Iris pigment epithelial cell (primary cell): ENCODE data around the gene NAB1.
"Not testable (repeated sequence)": the region's sequence is repeated elsewhere in the genome, so short reads cannot be mapped to it uniquely, and the experiment has no call there.

Source experiments
- DNase-seq: peaks from one replicate; pipeline ENCODE4 v3.0.0-alpha.2; 2011; ENCODE audit warnings: low read depth

NAB1 gene, protein sequence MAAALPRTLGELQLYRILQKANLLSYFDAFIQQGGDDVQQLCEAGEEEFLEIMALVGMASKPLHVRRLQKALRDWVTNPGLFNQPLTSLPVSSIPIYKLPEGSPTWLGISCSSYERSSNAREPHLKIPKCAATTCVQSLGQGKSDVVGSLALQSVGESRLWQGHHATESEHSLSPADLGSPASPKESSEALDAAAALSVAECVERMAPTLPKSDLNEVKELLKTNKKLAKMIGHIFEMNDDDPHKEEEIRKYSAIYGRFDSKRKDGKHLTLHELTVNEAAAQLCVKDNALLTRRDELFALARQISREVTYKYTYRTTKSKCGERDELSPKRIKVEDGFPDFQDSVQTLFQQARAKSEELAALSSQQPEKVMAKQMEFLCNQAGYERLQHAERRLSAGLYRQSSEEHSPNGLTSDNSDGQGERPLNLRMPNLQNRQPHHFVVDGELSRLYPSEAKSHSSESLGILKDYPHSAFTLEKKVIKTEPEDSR

DNA sequence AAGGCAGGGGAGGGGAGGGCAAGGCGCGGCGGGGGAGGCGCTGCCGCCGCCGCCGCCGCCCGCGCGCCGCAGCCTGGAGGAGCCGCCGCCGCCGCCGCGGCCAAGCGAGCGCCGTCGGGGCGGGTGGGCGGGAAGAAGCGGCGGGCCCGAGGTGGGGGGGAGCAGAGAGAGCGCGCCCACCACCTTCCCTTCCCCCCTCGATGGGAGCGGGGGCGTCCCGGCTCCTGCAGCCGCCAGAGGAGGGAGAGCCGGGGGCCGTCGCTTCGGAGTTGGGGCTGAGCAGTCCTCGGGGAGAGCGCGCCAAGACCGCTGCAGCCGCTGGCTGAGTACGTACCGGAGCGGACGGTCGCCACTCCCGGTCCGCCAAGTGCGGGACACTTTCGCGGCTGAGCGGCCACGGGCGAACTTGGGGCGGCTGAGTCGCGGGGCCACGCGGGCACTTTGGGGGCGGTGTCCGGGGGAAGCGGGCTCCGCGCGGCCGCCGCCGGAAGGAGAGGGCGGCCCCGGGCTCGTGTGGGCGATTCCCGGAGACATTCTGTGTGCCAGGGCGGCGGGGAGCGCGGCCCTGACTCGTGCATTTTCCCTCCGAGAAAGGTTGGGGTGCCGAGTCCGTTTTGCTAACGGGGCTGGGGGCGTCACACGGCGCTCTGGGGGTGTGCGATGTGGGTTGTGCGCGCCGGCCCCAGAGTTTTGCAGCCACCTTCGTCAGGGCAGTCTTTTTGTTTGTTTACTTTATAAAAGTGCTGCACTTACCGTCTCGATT is at the start of gene NAB1:
NAB1 (plus strand) TSS at position 49 of the 763 bp plus-strand sequence. CDS start 10,094 bp downstream, outside the sequence.
- DNase-seq, result peak; percentile 50

DNA sequence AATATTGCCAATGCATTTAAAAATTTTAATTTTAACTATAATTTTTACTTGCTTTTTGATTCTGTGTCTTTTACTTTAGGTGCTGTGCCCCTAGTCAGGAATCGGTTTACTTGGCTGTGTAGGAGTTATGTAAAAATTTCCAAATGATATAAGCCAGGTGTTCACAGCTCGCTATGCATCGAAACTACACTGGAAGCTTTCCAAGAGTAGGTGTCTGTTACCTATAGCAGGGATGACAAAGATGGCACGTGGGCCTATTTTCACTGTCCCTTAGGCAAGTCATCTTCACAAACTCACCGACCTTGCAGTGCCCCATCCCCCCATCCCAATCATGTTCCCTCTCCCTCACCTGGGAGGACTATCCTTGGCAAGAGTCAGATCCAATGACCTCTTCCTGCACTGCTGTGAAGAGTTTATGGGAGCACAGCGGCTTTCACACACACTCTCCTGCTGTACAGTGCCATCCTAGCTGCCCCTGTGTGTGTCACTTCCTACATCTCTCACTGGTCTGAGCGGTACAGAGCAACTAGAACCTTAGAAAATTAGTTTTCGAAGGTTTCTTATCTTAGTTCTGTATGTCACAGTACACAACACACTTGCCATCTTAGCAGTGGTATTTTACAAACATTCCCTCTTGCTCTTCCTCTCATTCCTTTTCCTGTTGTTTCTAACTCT is 49.2 kb upstream of the NAB1 start:
- no peak for DNase-seq

DNA sequence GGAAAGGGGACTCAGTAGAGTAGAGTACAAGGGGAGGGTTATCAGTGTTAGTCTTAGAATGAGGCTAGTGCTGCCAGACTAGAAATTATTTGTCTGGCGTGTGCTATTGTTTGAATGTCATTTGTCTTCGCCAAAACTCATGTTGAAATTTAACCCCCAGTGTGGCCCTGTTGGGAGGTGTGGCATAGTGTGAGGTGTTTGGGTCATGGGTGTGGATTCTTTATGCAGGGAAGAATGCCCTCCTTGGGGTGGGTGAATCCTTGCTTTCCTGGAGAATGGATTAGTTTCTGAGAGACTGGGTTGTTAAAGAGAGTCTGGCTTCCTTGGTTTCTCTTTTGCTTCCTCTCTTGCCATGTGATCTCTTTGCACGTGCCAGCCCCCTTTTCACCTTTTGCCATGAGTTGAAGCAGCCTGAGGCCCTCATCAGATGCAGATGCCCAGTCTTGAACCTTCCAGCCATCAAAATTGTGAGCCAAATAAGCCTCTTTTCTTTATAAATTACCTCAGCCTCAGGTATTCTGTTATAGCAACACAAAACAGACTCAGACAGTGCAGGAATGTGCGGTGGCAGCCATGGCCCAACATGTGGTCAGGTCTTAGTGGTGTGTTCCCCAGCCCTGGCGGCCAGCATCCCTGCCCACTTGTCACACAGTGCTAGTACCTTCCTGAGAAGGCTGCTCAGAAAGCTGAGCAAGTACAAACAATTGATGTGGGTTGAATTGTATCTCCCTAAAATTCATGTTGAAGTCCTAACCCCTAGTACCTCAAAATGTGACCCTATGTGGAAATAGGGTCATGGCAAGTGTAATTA is 48.4 kb upstream of the NAB1 start:
- DNase-seq, result no peak

DNA sequence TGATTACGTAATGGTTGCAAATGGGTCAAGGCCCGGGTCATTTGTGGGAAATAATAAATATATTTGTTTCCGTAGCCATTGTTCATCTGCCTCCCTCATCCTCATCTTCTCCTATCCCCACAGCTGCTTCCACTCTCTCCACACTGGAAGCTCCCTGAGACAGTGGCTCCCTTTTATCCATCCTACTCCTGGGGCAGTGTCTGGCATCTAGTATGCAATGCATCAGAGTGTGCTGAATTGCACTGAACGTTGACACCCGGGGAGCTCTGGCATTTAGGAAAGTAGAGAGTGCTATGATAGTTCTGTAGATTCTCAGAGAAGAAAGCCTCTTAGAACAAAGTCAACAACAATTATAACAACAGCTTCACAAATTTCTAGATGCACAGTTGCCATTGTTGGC is 45.5 kb upstream of the NAB1 start:
- no peak for DNase-seq

DNA sequence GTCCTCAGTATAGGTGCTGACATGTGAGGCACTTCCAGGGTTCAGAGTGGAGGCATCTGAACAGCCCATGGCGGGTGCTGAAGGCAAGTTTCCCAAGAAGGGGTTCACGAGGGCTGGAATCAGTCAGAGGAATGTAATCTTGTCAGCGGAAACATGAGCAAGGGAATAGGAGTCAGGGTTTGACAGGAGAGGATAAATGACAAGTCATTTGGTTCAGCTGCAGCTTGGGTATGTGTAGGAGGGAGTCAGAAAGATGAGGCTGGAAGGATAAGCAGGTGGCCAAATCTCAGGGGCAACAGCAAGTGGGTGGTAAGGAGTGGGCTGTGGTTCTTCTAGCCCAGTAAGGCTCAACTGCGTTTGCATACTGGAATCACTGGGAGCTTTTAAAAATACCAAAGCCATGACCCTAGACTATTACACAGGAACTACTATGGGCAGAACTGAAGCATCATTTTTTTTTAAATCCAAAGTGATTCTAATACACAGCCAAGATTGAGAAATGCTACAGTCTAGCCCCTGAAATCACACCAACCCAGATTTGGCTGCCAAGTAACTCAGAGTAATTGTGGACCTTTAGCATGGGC is 41.8 kb upstream of the NAB1 start:
- peak; percentile 90 for DNase-seq

DNA sequence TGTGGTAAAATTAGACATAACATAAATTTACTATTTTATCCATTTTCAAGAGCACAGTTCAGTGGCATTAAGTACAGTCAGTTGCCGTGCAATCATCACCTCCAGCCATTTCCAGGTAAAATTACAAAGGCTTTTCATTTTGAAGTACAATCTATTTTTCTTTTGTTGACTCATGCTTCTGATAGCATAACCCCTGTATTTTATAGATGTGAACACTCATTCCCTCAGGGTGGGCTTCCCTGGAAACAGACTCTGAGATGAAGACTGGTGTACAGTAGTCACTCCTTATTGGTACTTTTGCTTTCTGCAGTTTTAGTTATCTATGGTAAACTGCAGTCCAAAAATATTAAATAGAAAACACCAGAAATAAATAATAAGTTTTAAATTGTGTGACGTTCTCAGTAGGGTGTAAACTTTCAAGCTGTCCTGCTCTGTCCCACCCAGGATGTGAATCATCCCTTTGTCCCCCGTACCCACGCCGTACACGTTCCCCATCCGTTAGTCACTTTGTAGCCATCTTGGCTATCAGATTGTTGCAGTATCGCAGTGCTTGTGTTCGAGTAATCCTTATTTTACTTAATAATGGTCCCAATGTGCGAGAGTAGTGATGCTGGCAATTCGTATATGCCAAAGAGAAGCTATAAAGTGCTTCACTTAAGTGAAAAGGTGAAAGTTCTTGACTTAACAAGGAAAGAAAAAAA is 41.1 kb upstream of the NAB1 start:
- DNase-seq, result peak; percentile 92

DNA sequence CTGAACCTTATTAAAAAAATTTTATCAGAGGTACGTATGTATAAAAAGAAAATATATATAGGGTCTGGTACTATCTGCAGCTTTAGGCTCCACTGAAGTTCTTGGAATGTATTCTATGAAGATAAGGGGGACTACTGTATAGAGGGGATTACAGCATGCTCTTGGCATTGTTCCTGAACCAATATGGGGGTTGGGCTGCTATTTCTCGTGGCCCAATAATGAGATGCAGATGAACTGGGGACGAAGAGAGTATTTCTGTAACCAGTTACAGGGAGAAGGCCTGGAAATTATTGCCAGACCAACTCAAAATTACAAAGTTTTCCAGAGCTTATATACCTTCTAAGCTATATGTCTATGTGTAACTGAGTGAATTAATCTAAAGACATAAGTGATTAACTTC is 40.0 kb upstream of the NAB1 start:
- not testable (repeated sequence) for DNase-seq

DNA sequence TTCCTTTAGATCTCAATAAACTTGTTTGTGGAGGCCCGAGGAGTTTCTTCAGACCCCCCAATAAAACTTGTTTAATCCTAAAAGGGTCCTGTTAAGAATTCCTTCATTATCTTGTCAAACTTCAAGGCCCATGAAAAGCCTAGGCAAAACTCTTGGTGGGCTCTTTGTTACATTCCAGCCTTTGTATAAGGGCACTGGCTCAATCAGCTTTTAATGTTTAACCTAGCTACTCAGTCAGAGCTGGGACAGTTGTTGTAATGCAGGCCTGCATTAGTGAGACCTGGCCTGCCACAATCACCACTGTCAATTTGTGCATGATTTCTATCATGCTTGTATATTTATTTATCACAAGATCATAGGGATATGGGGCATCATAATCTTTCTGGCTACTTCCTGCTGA is 39.5 kb upstream of the NAB1 start:
- DNase-seq, result not testable (repeated sequence)

DNA sequence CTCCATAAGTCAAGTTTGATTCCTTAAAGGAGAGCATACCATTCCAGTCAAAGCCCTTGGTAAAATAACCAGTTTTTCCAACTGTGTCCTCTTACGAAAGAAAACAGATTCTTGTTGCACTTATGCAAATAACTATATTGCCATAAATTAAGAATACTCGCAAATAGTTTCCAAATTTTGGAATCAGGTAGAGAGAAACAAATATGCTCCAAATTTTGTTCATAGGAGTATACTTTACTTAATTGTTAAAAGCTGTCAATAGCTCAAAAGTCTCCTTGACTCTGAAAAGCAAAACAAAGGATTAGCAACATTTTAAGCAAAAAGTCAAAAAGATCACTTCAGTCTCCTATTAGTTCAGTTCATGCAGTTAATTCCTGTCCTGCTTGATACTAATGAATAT is 38.4 kb upstream of the NAB1 start:
- DNase-seq, result not testable (repeated sequence)

DNA sequence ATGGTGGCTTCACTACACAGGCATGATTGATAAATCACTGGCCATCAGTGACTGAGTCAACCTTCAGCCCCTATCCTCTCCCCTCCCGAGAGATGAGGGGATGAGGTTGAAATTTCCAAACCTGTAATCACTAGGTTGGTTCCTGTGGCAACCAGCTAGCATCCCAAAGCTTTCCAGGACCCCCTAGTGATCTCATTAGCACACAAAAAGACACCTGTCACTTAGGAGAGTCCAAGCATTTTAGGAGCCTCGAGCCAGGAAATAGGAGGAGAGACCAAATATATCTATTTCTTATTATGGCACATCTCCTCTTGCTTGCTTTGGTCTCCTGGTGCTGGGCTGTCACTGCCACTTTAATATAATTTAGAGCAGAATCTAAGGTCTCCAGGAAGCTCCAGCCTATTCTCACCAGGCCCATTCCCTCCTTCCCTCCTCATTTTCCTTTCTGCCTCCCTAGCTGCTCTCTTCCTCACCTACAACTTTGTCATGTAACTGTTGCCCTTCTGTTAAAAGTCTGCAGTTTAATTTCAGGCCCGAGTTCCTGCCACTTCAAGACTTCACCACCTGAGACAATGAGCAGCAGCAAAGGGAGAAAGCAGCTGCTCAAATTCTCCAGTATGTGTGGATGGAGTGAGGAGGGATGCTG is 33.2 kb upstream of the NAB1 start:
- no peak for DNase-seq

DNA sequence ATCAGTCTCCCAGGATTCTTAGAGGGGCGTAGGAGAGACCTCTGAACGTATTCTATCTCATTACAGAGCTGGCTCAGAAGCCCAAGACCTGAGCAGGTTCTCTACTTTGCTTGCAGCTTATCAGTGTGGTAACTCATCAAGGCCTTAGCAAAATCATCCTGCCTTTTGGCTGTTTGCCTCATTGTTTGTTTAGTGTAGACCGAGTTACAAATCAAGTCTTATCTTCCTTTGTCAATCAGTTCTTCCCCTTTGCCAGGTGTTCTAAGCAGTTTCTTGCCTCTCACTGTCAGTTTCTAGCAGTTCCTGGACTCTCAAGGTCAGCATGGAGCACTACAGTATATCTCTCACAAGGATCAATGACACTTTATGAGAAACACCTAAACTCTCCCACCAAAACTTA is 30.9 kb upstream of the NAB1 start:
- DNase-seq, result peak; percentile 12

DNA sequence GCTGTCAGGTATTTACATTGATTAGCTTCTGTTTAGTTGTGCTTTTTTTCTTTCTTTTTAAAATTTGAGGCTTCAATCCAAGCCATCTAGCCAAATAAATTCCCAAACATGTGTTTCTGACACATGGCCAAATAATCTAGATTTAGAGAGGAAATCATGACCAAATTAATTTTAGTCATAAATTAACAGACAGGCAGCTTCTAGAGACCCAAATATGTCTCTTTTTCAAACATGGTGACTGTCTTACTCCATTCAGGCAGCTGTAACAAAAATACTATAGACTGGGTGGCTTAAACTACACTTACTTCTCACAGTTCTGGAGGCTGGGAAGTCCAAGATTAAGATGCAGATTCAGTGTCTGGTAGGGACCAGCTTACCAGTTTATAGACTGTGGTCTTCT is 23.2 kb upstream of the NAB1 start:
- DNase-seq, result no peak

DNA sequence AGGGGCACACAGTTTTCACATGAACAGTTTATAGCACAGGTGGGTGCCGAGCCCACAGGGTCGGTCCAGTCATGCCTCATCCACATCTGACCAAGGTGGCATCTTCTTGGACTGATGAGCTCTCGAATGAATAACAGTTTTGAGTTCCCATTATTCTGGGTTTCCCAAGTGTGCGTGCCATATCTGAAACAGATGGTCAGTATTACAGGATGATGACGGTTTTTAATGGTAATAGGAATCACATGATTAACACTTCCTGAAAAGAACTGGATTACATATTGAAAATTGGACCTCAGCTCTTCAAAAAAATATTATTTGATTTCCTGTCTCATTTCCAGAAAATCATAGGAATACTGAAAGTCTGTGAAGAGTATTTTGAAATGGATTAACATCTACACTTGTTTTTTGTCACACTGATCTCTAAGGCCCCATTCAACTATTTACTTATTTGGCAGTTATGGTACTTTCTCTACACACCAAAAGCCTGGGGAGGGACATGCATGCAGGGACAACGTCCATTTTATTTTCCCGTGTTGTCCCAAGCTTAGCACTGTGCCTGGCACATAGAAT is 22.2 kb upstream of the NAB1 start:
- no peak for DNase-seq

DNA sequence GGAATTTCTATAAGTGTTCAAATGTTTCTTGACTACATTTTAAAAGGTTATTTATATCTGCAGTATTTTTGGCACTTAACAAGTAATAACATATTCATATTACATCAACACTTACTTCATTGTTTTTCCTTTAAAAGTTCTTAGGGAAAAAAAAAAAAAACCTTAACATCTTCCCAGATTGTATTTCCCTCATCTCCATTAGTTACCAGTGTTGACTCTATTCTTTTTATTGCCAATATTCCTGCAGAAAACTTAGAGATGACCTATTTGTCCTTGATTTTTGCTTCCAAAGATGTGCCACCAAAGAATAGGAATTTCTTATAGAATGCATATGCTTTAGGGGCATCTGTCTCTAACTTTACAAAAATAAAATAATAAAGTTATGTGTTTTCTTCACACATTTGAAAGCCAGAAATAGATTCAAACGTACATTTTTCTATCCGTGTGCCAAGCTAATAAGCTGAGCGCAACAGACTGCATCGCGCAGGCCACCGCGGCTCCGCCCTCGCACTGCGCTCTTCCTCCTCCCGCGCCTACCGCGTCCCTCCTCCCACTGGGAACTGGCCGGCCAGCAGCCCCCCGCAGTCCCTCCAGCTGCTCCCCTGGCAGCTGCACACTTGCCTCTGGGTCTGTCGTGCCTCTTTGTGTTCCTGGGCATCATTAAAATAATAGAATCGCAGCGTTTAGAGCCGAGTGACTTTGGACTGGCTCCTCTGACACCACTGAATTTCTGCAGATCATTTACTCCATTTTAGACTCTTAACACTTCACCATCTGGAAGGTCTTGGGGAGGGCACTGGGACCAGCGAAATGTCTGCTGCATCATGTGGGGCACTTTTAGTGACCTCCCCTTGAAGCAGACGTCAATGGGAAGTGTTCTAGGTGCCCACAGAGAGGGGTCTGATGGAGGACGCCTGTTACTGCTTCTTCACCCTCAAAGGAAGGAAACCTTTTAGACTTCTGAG is 21.2 kb upstream of the NAB1 start:
- DNase-seq, result peak; percentile 40

DNA sequence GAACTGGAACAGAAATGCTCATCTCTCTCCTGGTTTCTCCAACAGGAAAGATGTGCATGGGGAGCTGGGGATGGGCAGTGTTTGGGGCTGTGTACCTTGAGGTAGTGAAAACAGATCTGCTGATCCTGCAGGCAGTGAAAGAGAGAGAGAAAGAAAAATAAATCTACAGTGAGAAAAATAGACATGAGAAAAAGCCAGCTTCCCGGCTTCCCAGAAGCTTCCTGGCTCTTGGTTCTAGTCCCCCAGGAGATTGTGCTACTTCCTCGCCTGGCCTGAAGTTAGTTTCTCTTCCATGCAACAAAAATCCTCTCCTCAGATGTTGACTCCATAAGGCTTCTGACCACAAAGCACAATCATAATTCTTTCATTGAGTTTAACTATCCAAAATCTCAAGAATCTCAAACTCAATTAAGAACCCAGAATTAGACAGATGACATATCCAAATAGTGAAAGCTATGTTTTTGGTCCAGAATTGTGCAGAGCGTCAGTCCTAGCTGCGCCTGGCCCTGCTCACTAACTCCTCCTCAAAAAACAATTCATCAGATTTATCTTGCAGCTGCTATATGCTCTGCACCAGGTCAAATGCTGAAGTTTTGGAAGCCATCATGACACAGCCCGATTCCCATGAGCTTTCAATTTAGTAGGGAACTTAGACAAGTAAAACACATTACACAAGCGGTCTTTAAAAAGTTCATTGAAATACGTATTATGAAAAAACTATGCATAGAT is 20.1 kb upstream of the NAB1 start:
- no peak for DNase-seq

DNA sequence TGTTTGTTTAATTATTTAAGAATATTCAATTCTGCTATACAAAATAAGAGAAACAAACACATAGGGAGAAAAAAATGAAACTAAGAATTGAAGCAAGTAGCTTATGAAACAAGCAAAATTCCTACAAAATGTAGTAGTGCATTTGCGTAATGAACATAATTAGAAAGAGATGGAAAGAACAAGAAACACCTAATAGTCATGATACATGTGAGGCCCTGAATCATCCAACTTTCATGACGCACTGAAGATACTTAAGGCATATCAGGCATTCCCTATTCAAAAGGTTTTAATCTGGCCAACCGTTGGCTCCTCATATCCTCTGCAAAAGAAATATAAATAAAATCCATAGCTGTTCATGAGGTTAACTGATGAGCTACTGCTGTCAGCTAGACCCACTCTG is 14.5 kb upstream of the NAB1 start:
- peak; percentile 34 for DNase-seq

DNA sequence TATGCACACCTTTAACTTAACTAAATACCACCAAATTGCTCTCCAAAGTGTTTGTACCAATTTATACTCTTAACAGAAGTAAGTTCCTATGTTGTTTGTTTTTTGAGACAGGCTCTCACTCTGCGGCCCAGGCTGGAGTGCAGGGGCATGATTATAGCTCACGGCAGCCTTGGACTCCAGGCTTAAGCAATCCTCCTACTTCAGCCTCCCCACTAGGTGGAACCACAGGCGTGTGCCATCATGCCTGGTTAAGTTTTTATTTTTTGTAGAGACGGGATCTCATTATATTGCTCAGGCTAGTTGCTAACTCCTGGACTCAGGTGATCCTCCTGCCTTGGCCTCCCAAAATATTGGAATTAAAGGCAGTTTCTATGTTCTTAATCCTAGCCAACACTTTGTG is 13.1 kb upstream of the NAB1 start:
- DNase-seq, result peak; percentile 28

DNA sequence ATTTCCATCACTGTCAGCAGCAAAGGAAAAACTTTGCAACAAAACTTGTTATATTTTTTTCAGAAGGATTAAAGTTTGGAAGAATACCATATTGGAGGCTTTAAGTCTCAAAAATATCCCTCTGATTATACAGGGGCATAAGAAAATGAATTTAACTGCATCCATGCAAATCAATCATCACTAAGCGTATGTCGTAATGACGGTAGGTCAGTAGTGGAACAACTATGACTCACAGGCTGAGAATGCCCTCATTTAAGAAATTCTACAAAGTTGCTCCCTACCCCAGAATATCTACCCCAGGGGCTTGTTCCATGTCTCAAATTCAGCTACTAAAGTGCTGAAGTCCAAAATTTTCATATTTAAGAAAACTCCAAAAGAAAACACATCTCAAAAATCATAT is 12.5 kb upstream of the NAB1 start:
- DNase-seq, result peak; percentile 89
